GM18505 (cell line): ENCODE results near the gene SLC38A11.
"Not testable (repeated sequence)": the region's sequence is repeated elsewhere in the genome, so short reads cannot be mapped to it uniquely, and the experiment has no call there.

Experiments used
- ATAC-seq: cut with Tn5 transposase; IDR thresholded peaks from one replicate; pipeline ENCODE4 v1.9.1; 2021; ENCODE audit not compliant: unreplicated experiment
- POLR2A ChIP-seq: IDR thresholded peaks from 4 replicates; pipeline ENCODE4 v1.6.1; 2011; ENCODE audit warnings: borderline replicate concordance; ENCODE audit not compliant: insufficient read depth, insufficient read length; ENCODE audit errors: extremely low read depth

Gene SLC38A11, protein sequence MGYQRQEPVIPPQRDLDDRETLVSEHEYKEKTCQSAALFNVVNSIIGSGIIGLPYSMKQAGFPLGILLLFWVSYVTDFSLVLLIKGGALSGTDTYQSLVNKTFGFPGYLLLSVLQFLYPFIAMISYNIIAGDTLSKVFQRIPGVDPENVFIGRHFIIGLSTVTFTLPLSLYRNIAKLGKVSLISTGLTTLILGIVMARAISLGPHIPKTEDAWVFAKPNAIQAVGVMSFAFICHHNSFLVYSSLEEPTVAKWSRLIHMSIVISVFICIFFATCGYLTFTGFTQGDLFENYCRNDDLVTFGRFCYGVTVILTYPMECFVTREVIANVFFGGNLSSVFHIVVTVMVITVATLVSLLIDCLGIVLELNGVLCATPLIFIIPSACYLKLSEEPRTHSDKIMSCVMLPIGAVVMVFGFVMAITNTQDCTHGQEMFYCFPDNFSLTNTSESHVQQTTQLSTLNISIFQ

DNA sequence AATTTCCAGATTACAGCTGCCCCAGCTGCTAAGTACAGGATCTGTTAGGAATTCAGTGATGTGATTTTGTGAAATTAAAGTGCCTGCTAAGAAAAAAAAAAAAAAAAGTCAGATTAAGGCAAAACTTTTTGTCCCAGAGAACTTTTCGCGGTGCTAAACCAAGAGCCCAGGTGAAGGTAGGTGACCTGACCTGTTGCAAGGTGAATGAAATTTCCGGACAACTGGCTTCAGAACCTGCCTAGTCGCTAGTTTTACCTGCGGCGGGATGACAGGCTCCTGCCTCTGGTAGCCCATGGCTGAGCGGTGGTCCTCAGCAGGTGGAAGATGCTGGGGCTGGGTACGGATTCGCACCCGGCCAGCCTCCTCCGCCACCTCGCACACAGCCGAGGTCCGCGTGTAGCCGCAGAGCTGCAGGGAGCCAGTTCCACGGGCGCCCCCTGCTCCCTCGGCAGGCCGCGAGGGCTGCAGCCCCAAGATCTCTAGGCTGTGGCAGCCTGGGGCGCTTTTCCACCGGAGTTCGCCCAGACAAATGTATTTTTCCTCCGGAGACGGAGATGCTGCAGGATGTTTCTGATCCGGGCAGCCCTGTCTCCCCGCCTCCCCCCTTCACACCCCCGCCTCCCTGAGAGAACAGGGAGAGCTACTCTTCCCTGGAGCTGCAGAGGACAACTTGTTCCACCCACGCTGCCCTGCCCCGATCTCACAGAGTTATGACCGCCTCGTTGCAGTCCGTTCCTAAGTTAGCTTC is at the start of gene SLC38A11:
Gene SLC38A11, minus strand, starts transcription at position 572 of the 748 bp plus-strand sequence. Its CDS starts 278 bp downstream, at position 294.
- ATAC-seq = no peak

GRCh38 chr2:165003443-165004130 is 48.3 kb upstream of the SLC38A11 start:
- no peak for ATAC-seq
- no peak for TF ChIP-seq POLR2A

More for the DNA sequence above, at the start of gene SLC38A11:
- no peak for TF ChIP-seq POLR2A

DNA sequence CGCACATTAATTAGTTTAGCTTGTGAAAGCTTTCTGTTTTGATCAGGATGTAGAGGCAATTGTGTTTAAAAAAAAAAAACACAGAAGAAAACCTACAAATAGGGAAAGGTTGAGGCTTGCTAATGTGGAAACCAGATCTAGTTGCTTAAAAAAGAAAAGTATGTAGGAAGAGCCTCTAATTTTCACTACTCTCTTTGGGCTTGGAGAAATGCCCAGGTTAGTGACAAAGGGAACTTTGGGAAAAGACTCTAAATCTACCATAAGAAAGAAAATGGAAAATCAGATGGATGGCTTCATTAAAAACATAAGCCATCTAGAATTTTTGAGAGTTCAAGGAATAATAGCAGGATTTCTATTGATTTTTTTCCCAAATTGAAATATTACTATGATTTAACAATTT is 47.3 kb upstream of the SLC38A11 start:
- no peak for TF ChIP-seq POLR2A
- no peak for ATAC-seq

GRCh38 chr2:164994664-164995299 is 39.5 kb upstream of the SLC38A11 start:
- not testable (repeated sequence) for ATAC-seq

DNA sequence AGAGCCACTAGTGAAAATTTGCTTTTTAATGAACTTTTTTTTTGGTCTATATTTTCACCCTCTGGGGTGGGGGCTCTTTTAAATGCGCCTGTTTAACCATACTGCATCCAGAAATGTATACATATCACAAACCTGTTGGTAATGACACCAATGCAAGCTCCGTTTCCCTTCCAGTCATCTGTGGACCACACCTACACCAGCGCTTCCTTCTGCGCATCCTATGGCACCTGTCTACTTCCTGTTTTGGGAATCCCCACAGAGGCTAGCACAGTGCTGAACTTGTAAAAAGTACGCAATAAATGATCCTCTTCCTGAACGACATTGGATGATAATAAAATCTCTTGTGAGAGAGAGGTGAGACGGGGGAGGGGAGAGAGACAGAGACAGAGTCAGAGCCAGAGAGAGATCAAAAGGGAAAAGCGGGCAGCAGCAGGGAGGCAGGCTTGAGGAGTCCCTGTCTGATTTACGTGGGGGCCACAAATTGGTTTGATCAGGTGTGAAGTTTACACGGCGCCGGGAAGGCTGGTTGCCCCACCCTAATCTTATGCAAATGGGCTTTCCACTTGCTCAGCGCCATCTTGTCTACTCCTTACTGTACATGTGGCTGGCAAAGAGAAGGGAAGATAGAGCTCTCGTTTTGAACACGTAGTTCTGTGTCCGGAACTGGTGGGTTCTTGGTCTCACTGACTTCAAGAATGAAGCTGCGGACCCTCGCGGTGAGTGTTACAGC is 38.1 kb upstream of the SLC38A11 start:
- no peak for TF ChIP-seq POLR2A

GRCh38 chr2:164992818-164993217 is 37.5 kb upstream of the SLC38A11 start:
- TF ChIP-seq POLR2A = no peak
- ATAC-seq = peak; percentile 60

More for the DNA sequence above, 38.1 kb upstream of the SLC38A11 start:
- no peak for ATAC-seq

DNA sequence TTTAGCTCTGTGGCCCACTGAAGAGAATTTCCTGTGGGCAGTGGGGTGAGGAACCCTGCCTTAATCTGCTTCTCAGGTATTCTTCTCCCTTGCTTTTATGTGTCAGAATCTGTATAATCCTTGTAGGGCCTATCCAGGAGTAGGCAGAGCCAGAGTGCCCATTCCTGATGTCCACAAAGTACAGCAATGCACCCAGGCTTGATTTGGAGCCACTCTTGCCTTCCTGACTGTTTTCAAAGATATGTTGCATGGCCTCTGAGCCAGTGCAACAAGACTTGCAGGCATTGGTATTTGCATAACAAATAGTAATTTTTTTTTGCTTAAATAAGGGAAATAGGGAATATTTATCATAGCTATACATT is 36.7 kb upstream of the SLC38A11 start:
- ATAC-seq = not testable (repeated sequence)

GRCh38 chr2:164991361-164992092 is 36.2 kb upstream of the SLC38A11 start:
- peak; percentile 82 for ATAC-seq

GRCh38 chr2:164990953-164991352 is 35.6 kb upstream of the SLC38A11 start:
- ATAC-seq = not testable (repeated sequence)

DNA sequence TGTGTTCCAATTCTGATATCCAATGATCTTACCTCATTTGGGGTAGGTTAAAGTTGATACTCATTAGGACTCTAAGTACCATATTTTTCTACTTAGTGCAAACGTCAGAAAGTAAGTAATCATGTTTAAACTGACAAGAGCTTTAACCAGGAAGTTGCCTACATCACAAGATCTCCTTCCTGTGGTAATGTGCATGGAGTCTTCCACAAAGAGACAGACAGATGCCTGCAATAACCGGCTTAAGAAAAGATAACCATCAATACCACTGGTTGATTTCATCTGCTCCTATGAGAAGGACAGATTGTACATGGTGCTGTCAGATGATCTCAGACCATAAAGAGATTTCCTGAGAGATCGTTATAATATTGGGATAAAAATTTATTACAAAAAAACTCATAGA is 33.5 kb upstream of the SLC38A11 start:
- not testable (repeated sequence) for ATAC-seq

DNA sequence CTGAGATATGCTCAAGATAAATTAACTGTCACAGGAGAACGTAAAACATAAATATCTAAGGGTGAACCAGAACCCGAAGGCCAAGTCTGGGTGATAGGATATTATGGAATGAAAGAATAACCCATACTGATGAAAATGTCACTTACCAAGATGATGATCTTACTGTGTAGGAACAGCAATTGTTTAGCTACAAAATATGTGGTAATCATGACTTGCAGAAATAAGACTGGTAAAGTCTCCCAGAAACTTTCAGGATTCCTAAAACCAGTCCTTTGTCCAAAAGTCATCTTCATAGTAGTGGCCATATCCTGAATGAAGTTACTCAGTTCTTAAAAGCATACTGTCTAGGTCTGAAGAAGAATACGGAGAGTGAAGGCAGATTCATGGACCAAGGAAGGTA is 30.7 kb upstream of the SLC38A11 start:
- not testable (repeated sequence) for ATAC-seq

DNA sequence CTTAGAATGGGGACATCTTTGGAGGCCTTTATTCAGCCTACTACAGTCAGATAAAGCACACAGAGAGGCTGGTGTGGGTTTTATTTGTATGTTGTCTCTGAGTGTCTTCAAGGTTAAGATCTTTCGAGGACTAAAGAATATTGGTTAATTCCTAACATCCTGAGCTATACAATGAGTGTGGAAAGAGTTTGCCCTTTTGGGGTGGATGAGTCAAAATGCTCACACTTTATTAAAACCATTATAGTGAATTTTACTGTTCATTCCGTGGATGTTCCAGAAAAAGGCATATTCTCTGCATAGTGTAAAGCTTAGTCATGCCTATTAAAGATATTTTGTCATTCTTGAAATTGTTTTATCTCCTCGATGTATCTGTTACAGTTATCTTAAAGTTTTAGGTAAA is 29.1 kb upstream of the SLC38A11 start:
- no peak for ATAC-seq
- TF ChIP-seq POLR2A = no peak
